HEK293 (cell line): Measurements from ENCODE around the gene JAKMIP1.

Experiments
- CTCF ChIA-PET: fragments of 350-600 bp; formaldehyde crosslinking; extraction: SDS; loops from one replicate; lab custom pipeline; 2021; ENCODE audit warnings: antibody characterized with exemption; lab: Yijun Ruan, JAX
- POLR2A ChIA-PET: fragments of 300-600 bp; formaldehyde crosslinking; extraction: SDS; loops from one replicate; lab custom pipeline; 2020; ENCODE audit warnings: antibody characterized with exemption, inconsistent platforms; lab: Yijun Ruan, JAX
- H3K27ac ChIP-seq: fragments of 200-500 bp; sonication (Bioruptor generic); 2 replicates; pipeline ENCODE4 v1.5.1; 2014; ENCODE audit warnings: low read depth, low read length, control low read depth, inconsistent platforms; ENCODE audit errors: extremely low read depth
- H3K36me3 ChIP-seq, 2 experiments: fragments of 200-500 bp in 1 of 2; sonication (Bioruptor generic) in 1 of 2; 1 replicate in 1 of 2; 2 replicates in 1 of 2; pipeline ENCODE4 v1.5.1; 2014 to 2017; ENCODE audit warnings: inconsistent platforms in 2 of 2, low read length in 2 of 2; ENCODE audit not compliant: control insufficient read depth in 2 of 2, insufficient read depth in 1 of 2
- H3K4me1 ChIP-seq: fragments of 200-500 bp; sonication (Bioruptor generic); 2 replicates; pipeline ENCODE4 v1.5.1; 2014; ENCODE audit warnings: mild to moderate bottlenecking, low read length, inconsistent platforms; ENCODE audit not compliant: control insufficient read depth, insufficient read depth
- H3K4me3 ChIP-seq: 2 replicates; pipeline ENCODE4 v1.5.1; 2011; ENCODE audit warnings: low read depth, mild to moderate bottlenecking, control low read depth, low read length, moderate library complexity
- H3K9me3 ChIP-seq: fragments of 200-500 bp; sonication (Bioruptor generic); 2 replicates; pipeline ENCODE4 v1.5.1; 2014; ENCODE audit warnings: low read depth, low read length, inconsistent platforms; ENCODE audit not compliant: control insufficient read depth, insufficient read depth
- GLIS2 ChIP-seq: fragments of 450-650 bp; formaldehyde crosslinking; IDR thresholded peaks from 2 replicates; pipeline ENCODE4 v1.5.1; 2016; ENCODE audit warnings: missing biosample characterization, missing genetic modification characterization
- KLF16 ChIP-seq: fragments of 450-650 bp; formaldehyde crosslinking; IDR thresholded peaks from 2 replicates; pipeline ENCODE4 v1.5.1; 2017; ENCODE audit warnings: missing biosample characterization, missing genetic modification characterization
- REPIN1 ChIP-seq: fragments of 450-650 bp; formaldehyde crosslinking; IDR thresholded peaks from 2 replicates; pipeline ENCODE4 v1.5.1; 2017; ENCODE audit warnings: missing biosample characterization, missing genetic modification characterization, low read depth
- SCRT2 ChIP-seq: fragments of 450-650 bp; formaldehyde crosslinking; IDR thresholded peaks from 2 replicates; pipeline ENCODE4 v1.5.1; 2016; ENCODE audit warnings: missing biosample characterization, missing genetic modification characterization
- SP3 ChIP-seq: fragments of 450-650 bp; formaldehyde crosslinking; IDR thresholded peaks from 2 replicates; pipeline ENCODE4 v1.5.1; 2016; ENCODE audit warnings: missing biosample characterization, missing genetic modification characterization
- SP7 ChIP-seq: fragments of 450-650 bp; formaldehyde crosslinking; IDR thresholded peaks from 2 replicates; pipeline ENCODE4 v1.5.1; 2016; ENCODE audit warnings: missing biosample characterization, missing genetic modification characterization
- ZIC2 ChIP-seq: fragments of 450-650 bp; formaldehyde crosslinking; IDR thresholded peaks from 2 replicates; pipeline ENCODE4 v1.5.1; 2016; ENCODE audit warnings: missing biosample characterization, missing genetic modification characterization
- ZNF10 ChIP-seq: fragments of 450-650 bp; formaldehyde crosslinking; IDR thresholded peaks from 2 replicates; pipeline ENCODE4 v1.5.1; 2017; ENCODE audit warnings: missing biosample characterization, missing genetic modification characterization
- ZNF175 ChIP-seq: fragments of 450-650 bp; formaldehyde crosslinking; IDR thresholded peaks from 2 replicates; pipeline ENCODE4 v1.5.1; 2016; ENCODE audit warnings: missing biosample characterization, missing genetic modification characterization
- ZNF530 ChIP-seq: fragments of 450-650 bp; formaldehyde crosslinking; IDR thresholded peaks from 2 replicates; pipeline ENCODE4 v1.5.1; 2016; ENCODE audit warnings: low read depth, missing biosample characterization, missing genetic modification characterization
- ZNF571 ChIP-seq: fragments of 450-650 bp; formaldehyde crosslinking; IDR thresholded peaks from 2 replicates; pipeline ENCODE4 v1.5.0; 2017; ENCODE audit warnings: missing biosample characterization, missing genetic modification characterization
- ZNF596 ChIP-seq: fragments of 450-650 bp; IDR thresholded peaks from 2 replicates; pipeline ENCODE4 v1.5.0; 2018; ENCODE audit warnings: missing biosample characterization, mild to moderate bottlenecking, missing genetic modification characterization, moderate library complexity
- ZNF600 ChIP-seq: fragments of 450-650 bp; formaldehyde crosslinking; IDR thresholded peaks from 2 replicates; pipeline ENCODE4 v1.5.1; 2016; ENCODE audit warnings: missing biosample characterization, missing genetic modification characterization
- ZNF610 ChIP-seq: fragments of 450-650 bp; formaldehyde crosslinking; IDR thresholded peaks from 2 replicates; pipeline ENCODE4 v1.5.1; 2016; ENCODE audit warnings: missing biosample characterization, missing genetic modification characterization, borderline replicate concordance
- ZNF776 ChIP-seq: fragments of 450-650 bp; formaldehyde crosslinking; IDR thresholded peaks from 2 replicates; pipeline ENCODE4 v1.5.0; 2017; ENCODE audit warnings: missing biosample characterization, missing genetic modification characterization, borderline replicate concordance
- ZNF843 ChIP-seq: fragments of 450-650 bp; formaldehyde crosslinking; IDR thresholded peaks from 2 replicates; pipeline ENCODE4 v1.5.1; 2016; ENCODE audit warnings: missing biosample characterization, missing genetic modification characterization
- ZSCAN23 ChIP-seq: fragments of 450-650 bp; formaldehyde crosslinking; IDR thresholded peaks from 2 replicates; pipeline ENCODE4 v1.5.1; 2016; ENCODE audit warnings: missing biosample characterization, missing genetic modification characterization
- TF ChIP-seq, protein P1 (sequence below): fragments of 450-650 bp; IDR thresholded peaks from 2 replicates; pipeline ENCODE4 v1.5.1; 2018; ENCODE audit warnings: missing biosample characterization, missing genetic modification characterization
- TF ChIP-seq, protein P2 (sequence below): fragments of 450-650 bp; formaldehyde crosslinking; IDR thresholded peaks from 2 replicates; pipeline ENCODE4 v1.5.1; 2016; ENCODE audit warnings: missing biosample characterization, missing genetic modification characterization, low read depth
- TF ChIP-seq, protein P3 (sequence below): fragments of 450-650 bp; formaldehyde crosslinking; IDR thresholded peaks from 2 replicates; pipeline ENCODE4 v1.5.1; 2016; ENCODE audit warnings: missing biosample characterization, missing genetic modification characterization
- TF ChIP-seq, protein P4 (sequence below): fragments of 450-650 bp; IDR thresholded peaks from 2 replicates; pipeline ENCODE4 v1.5.1; 2018; ENCODE audit warnings: missing biosample characterization, mild to moderate bottlenecking, missing genetic modification characterization
- TF ChIP-seq, protein P5 (sequence below): fragments of 450-650 bp; formaldehyde crosslinking; optimal IDR thresholded peaks from 2 replicates; pipeline ENCODE3; 2016; ENCODE audit warnings: missing biosample characterization, mild to moderate bottlenecking, missing genetic modification characterization

JAKMIP1 gene

DNA sequence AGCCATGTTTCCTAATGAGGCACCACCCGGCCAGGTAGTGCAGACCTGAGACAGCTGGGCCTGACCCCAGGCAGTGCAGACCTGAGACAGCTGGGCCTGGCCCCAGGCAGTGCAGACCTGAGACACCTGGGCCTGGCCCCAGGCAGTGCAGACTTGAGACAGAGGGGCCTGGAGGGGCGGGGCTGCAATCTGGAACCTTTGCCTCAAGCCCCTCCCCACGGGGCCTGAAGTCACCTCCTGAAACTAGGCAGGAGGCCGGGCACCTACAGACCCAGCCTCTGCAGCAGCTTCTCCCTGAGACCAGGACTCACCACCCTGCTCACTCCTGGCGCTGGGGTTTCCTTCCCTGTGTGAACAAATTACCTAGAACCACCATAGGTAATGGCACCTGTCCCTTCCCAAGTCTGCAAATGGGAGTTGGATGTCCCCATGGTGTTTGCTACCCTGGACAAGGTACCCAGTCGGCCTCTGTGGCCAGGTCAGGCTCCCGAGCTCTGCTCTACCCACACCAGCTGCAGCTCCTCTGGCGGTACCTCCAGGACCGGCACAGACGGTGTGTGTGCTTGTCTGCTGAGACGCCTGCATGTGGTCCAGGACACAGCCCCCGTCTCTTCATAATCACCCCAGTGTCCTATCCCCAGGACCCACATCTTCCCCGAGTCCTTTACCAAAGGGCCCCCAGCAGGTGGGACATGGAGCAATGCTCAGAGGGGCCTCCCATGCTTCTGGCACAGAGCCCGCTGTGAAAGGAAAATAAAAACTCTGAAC is 129.0 kb downstream of the JAKMIP1 start:
- POLR2A ChIA-PET = no interaction called here
- H3K27ac ChIP-seq = no peak overlapping the region

DNA sequence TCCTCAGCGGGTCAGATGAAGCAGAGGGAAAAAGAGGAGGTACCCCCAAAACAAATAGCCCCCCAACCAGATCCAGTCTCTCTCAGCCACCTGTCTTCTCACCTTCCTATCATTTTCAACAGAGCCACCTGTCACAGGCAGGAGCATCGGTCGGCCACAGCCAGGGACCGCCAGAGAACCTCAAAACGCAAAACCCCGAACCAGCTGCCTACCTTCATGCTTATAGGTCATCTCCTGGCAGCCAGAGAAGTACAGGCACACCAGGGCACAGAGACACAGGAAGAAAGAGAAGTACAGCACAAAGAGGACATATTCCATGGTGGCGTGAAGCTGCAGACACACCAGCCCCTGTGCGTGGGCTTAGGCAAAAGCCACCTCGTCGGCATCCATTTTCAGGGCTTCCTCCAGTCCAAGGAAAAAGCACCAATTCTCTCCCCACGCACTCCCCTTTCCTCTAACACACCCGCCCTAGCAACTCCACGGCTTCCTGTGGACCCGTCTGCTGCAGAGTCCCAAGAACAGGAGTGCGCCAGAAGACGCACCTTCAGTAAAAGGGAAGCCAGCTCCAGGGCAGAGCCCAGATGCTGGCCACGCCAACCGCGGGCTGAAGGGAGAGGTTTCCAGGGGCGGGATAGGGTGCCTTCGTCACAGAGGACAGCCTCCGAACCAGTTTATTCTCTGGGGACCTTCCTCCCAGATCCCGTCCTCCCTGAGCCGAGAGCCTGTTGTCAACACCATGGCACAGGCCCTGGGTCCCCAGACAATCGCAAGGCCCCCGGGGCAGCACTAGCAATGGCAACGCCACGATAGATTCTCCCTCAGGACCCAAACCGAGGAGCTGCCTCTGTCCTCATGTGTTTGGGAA is 130.3 kb downstream of the JAKMIP1 start:
- Histone ChIP-seq H3K4me1 (no peaks in the 10 kb centered on the region), H3K27ac (no peak overlapping the region), H3K4me3 (no peak overlapping the region), H3K9me3 (no peaks in the 10 kb centered on the region), H3K36me3 (no peaks in the 10 kb centered on the region)
- POLR2A ChIA-PET = no interaction called here
- CTCF ChIA-PET = interaction anchor here (0.6 kb wide), 1 partner anchor 25 kb away, joined by 3 read pairs; no protein-coding TSS in a partner anchor
- TF ChIP-seq, protein P1, sequence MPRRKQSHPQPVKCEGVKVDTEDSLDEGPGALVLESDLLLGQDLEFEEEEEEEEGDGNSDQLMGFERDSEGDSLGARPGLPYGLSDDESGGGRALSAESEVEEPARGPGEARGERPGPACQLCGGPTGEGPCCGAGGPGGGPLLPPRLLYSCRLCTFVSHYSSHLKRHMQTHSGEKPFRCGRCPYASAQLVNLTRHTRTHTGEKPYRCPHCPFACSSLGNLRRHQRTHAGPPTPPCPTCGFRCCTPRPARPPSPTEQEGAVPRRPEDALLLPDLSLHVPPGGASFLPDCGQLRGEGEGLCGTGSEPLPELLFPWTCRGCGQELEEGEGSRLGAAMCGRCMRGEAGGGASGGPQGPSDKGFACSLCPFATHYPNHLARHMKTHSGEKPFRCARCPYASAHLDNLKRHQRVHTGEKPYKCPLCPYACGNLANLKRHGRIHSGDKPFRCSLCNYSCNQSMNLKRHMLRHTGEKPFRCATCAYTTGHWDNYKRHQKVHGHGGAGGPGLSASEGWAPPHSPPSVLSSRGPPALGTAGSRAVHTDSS (tag by site-specific recombination) = no peak
- TF ChIP-seq GLIS2 = no peak
- TF ChIP-seq, protein P2, sequence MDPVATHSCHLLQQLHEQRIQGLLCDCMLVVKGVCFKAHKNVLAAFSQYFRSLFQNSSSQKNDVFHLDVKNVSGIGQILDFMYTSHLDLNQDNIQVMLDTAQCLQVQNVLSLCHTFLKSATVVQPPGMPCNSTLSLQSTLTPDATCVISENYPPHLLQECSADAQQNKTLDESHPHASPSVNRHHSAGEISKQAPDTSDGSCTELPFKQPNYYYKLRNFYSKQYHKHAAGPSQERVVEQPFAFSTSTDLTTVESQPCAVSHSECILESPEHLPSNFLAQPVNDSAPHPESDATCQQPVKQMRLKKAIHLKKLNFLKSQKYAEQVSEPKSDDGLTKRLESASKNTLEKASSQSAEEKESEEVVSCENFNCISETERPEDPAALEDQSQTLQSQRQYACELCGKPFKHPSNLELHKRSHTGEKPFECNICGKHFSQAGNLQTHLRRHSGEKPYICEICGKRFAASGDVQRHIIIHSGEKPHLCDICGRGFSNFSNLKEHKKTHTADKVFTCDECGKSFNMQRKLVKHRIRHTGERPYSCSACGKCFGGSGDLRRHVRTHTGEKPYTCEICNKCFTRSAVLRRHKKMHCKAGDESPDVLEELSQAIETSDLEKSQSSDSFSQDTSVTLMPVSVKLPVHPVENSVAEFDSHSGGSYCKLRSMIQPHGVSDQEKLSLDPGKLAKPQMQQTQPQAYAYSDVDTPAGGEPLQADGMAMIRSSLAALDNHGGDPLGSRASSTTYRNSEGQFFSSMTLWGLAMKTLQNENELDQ (tag by site-specific recombination) = no peak
- no peak for TF ChIP-seq ZNF530
- no peak for TF ChIP-seq ZNF175 (tag by site-specific recombination)

More for the DNA sequence above, 129.0 kb downstream of the JAKMIP1 start:
- Histone ChIP-seq H3K4me1 (no peaks in the 10 kb centered on the region), H3K4me3 (no peak overlapping the region), H3K36me3 (no peaks in the 10 kb centered on the region), H3K9me3 (no peaks in the 10 kb centered on the region)
- CTCF ChIA-PET = interaction anchor here (0.7 to 1.9 kb wide), 2 partner anchors 73 to 237 kb away, joined by 3 to 5 read pairs; no protein-coding TSS in a partner anchor
- TF ChIP-seq ZNF610 (tag by site-specific recombination) (no peak), ZIC2 (tag by site-specific recombination) (peak; percentile 86), ZNF175 (tag by site-specific recombination) (no peak)

DNA sequence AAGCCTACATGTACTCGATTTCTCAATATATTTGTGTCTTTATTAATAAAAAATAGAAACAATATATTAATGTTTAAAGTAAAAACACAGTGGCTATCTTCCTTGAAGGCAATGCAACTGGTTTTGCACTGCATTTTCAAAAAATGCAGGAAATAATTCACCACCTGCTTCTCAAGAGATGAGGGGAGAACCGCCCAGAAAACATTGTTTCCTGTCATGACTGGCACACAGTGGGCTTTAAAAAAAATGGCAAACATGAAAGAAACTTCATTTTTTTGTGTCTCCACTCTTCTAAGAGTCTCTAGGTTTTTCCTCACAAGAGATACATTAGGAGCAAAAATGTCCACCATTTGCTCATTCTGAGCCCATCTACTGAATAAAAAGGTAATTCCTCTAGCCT is 131.4 kb downstream of the JAKMIP1 start:
- ChIA-PET CTCF (no interaction called here), POLR2A (no interaction called here)
- Histone ChIP-seq H3K27ac (no peak overlapping the region), H3K4me1 (no peaks in the 10 kb centered on the region), H3K9me3 (no peaks in the 10 kb centered on the region), H3K4me3 (no peak overlapping the region), H3K36me3 (no peaks in the 10 kb centered on the region)
- TF ChIP-seq, protein P3, sequence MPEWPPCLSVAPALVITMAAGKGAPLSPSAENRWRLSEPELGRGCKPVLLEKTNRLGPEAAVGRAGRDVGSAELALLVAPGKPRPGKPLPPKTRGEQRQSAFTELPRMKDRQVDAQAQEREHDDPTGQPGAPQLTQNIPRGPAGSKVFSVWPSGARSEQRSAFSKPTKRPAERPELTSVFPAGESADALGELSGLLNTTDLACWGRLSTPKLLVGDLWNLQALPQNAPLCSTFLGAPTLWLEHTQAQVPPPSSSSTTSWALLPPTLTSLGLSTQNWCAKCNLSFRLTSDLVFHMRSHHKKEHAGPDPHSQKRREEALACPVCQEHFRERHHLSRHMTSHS (tag by site-specific recombination) = no peak
- no peak for TF ChIP-seq SP3
- no peak for TF ChIP-seq ZNF596 (tag by site-specific recombination)
- no peak for TF ChIP-seq KLF16 (tag by site-specific recombination)
- TF ChIP-seq, protein P4, sequence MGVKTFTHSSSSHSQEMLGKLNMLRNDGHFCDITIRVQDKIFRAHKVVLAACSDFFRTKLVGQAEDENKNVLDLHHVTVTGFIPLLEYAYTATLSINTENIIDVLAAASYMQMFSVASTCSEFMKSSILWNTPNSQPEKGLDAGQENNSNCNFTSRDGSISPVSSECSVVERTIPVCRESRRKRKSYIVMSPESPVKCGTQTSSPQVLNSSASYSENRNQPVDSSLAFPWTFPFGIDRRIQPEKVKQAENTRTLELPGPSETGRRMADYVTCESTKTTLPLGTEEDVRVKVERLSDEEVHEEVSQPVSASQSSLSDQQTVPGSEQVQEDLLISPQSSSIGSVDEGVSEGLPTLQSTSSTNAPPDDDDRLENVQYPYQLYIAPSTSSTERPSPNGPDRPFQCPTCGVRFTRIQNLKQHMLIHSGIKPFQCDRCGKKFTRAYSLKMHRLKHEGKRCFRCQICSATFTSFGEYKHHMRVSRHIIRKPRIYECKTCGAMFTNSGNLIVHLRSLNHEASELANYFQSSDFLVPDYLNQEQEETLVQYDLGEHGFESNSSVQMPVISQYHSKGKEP (tag by site-specific recombination) = no peak
- TF ChIP-seq ZNF776 (tag by site-specific recombination) = no peak
- no peak for TF ChIP-seq ZSCAN23 (tag by site-specific recombination)
- no peak for TF ChIP-seq ZNF571 (tag by site-specific recombination)
- TF ChIP-seq SCRT2 = no peak
- no peak for TF ChIP-seq SP7 (tag by site-specific recombination)
- TF ChIP-seq ZNF843 (tag by site-specific recombination) = no peak
- TF ChIP-seq REPIN1 = no peak
- TF ChIP-seq, protein P5, sequence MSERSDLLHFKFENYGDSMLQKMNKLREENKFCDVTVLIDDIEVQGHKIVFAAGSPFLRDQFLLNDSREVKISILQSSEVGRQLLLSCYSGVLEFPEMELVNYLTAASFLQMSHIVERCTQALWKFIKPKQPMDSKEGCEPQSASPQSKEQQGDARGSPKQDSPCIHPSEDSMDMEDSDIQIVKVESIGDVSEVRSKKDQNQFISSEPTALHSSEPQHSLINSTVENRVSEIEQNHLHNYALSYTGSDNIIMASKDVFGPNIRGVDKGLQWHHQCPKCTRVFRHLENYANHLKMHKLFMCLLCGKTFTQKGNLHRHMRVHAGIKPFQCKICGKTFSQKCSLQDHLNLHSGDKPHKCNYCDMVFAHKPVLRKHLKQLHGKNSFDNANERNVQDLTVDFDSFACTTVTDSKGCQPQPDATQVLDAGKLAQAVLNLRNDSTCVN (tag by site-specific recombination) = no peak
- TF ChIP-seq ZNF10 = no peak
- TF ChIP-seq ZNF600 = no peak
